Coronary artery (tissue), 2 donors: ENCODE results near the gene CDHR5.

Experiments
- DNase-seq: peaks from one replicate; pipeline ENCODE4 v3.0.0-alpha.2; 2017; ENCODE audit warnings: low spot score
- H3K27ac ChIP-seq, 2 donors: fragments of 200-600 bp; sonication (generic); one replicate each; pipeline ENCODE4 v1.5.1; 2016 to 2019
- H3K4me3 ChIP-seq: fragments of 200-600 bp; sonication (generic); 2 replicates; pipeline ENCODE4 v1.5.1; 2016; ENCODE audit warnings: mild to moderate bottlenecking, moderate library complexity
- TF ChIP-seq, protein P1 (sequence below): fragments of 200-600 bp; sonication (generic); IDR thresholded peaks from one replicate; pipeline ENCODE4 v1.5.1; 2019; ENCODE audit warnings: antibody characterized with exemption

CDHR5 gene

DNA sequence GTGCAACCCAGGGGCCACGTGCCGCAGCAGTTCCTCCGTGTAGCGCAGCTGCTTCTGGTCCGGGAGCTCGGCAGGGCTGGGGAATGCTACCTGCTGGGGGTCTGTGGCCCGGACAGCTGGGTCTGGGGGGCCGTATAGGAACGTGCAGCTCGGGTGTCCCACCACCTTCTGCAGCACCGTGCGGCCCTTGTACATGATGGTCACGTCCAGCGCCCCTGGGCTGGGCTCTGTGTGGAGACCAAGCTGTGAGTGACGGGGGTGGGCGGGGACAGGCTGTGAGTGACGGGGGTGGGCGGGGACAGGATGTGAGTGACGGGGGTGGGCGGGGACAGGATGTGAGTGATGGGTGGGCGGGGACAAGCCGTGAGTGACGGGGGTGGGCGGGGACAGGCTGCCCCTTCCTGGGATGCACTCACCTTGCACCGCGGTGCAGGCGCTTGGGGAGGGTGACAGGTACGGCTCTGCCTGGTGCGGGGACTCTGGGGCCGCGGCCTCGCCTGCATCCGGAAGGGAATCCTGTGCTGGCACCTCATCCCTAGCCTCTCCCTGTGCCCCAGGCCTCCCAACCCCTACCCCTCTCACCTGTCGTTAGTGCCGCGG, 11.3 kb downstream of the CDHR5 start:
- peak overlapping the region; percentile 84 for H3K4me3 ChIP-seq
- peak overlapping the region in 1 of 2 donors; percentile 92 for H3K27ac ChIP-seq
- TF ChIP-seq, protein P1, sequence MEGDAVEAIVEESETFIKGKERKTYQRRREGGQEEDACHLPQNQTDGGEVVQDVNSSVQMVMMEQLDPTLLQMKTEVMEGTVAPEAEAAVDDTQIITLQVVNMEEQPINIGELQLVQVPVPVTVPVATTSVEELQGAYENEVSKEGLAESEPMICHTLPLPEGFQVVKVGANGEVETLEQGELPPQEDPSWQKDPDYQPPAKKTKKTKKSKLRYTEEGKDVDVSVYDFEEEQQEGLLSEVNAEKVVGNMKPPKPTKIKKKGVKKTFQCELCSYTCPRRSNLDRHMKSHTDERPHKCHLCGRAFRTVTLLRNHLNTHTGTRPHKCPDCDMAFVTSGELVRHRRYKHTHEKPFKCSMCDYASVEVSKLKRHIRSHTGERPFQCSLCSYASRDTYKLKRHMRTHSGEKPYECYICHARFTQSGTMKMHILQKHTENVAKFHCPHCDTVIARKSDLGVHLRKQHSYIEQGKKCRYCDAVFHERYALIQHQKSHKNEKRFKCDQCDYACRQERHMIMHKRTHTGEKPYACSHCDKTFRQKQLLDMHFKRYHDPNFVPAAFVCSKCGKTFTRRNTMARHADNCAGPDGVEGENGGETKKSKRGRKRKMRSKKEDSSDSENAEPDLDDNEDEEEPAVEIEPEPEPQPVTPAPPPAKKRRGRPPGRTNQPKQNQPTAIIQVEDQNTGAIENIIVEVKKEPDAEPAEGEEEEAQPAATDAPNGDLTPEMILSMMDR: no peak
- DNase-seq: no peak

DNA sequence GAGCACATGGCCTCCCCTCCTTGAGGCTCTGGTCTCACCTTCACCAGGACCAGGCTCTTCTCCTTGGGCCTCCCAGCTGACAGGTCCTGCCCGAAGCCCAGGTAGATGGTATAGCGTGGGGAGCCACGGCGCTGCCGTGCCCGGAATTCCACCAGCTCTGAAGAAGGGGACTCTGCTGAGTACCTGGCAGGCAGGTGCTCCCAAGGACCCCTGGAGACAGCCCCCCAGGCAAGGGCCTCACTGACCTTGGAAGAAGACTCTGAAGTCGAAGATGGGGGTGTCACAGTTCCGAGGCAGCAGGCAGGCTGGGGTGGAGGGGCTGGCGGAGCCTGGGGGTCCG, 11.8 kb downstream of the CDHR5 start:
- peak overlapping the region in 1 of 2 donors; percentile 92 for H3K27ac ChIP-seq
- H3K4me3 ChIP-seq: no peak overlapping the region
- DNase-seq: no peak
- TF ChIP-seq, protein P1: no peak

DNA sequence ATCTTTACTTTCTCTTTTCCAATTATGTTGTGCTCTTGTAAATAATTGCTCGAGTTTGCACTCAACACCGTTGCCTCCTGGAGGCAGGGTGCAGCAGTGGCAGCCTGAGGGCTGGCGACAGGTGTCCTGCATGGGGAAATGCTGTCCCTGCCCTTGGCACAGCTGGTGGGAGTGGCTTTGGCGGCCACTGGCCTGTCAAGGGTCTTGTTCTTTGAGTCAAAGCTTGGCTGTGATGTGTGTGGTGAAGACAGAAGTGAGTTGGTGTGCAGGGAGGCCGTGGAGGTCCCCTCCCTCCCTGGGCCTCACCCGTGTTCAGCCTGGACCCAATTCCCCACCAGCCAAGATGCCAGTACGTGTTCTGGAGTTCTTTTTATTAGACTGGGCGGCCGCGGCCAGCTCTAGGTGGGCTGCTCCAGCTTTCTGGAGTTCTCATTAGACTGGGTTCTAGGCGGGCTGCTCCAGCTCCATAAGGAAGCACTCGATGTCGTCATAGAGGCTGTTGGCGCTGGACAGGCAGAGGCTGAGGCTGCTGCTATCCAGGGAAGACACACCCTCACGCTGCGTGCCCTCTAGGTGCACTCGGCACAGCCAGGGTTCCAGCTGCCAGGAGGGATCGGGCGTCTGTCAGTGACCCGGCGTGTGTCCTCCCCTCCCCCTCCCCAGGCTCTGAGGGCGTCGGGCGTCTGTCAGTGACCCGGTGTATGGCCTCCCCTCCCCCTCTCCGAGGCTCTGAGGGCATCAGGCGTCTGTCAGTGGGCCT, 12.4 kb downstream of the CDHR5 start:
- Histone ChIP-seq H3K4me3 (no peak overlapping the region), H3K27ac (no peak overlapping the region)
- TF ChIP-seq, protein P1: no peak
- no peak for DNase-seq

DNA sequence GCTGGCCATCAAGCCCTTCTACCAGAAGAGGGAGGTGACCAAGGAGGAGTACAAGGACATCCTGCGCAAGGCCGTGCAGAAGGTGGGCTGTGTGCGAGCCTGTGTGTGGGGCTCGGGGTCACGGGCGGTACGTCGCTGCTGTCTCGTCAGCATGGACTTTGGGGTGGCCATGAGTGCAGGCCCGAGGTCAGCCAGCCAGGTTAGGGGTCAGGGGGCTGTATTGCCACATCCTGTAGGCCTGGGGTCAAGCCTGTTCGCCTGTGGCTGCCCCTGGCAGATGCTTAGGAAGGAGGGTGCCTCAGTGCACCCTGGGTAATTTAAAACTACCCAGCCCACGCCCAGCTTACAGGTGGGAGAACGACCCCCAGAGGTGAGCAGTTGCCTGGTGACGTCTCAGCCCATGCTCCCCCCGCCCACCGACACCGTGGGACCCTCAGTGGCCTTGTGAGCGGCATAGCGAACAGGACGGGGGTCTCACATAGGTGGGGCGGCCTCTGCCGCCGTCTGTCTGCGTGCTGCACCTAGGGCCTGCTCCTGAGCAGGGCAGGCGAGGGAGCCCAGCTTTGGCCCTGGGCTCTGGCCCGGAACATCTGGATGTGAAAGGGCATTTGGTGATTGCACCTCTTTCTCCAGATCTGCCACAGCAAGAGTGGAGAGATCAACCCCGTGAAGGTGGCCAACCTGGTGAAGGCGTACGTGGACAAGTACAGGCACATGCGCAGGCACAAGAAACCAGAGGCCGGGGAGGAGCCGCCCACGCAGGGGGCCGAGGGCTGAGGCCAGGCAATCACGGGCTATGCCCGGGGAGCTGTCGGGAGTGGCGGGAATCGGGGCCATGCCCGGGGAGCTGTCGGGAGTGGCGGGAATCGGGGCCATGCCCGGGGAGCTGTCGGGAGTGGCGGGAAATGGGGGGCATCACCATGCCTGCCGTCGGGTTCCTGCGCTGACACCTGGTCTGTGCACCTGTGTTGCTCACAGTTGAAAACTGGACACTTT, 13.5 kb downstream of the CDHR5 start:
- TF ChIP-seq, protein P1: no peak
- DNase-seq: no peak
- Histone ChIP-seq H3K4me3 (no peak overlapping the region), H3K27ac (no peak overlapping the region)

DNA sequence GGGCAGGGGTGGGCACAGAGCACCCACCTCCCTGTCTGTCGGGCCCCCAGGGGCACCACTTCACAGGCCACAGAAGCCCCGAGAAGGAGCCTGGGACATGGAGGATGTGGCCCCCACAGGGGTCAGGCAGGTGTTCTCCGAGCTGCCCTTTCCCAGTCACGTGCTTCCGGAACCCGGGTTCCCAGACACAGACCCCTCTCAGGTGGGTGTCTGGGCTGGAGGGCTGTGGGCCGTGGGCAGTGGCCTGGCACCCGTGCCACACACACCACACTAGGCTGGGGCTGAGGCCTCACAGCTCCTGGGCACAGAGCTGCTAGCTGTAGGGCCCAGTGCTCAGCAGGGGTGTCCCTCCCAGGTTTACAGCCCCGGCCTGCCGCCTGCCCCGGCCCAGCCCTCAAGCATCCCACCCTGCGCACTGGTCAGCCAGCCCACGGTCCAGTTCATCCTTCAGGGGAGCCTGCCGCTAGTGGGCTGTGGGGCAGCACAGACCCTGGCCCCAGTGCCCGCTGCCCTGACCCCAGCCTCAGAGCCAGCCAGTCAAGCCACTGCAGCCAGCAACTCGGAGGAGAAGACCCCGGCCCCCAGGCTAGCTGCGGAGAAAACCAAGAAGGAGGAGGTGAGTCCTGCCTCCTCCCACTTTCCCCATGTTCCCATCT, 14.5 kb downstream of the CDHR5 start:
- TF ChIP-seq, protein P1: no peak
- no peak overlapping the region for H3K4me3 ChIP-seq
- no peak for DNase-seq
- no peak overlapping the region for H3K27ac ChIP-seq

DNA sequence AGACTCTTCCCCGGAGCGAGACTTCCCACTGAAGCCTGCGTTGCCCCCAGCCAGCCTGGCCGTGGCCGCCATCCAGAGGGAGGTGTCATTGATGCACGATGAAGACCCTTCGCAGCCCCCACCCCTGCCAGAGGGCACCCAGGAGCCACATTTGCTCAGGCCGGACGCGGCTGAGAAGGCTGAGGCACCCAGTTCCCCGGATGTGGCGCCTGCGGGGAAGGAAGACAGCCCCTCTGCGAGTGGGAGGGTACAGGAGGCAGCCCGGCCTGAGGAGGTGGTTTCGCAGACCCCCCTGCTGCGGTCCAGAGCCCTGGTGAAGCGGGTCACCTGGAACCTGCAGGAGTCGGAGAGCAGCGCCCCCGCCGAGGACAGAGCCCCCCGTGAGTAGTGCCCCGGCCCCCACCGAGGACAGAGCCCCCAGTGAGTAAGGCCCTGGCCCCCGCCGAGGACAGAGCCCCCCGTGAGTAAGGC, 15.4 kb downstream of the CDHR5 start:
- DNase-seq: no peak
- TF ChIP-seq, protein P1: no peak
- Histone ChIP-seq H3K4me3 (no peak overlapping the region), H3K27ac (no peak overlapping the region)
